ENCODE data around the gene RPS6KB1.

DNA sequence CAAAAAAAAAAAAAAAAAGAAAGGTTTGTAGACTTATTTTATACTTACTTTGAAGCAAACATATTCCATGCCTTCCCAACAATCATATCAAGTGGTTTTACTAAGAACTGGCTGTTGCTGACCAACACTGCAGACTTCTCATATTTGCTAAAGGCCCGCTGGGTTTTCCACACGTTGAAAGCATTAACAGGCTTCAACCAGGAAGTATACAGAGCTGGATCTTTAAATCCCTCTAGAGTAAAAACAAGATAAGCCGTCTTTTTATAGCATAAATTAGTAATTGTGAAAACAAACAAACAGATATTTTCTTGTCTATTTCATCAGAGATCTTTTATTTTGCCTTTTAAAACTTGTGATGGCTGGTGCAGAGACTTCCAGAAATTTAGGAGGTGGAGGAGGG, 29.3 kb upstream of the RPS6KB1 start:
- TF ChIP-seq, protein P1, sequence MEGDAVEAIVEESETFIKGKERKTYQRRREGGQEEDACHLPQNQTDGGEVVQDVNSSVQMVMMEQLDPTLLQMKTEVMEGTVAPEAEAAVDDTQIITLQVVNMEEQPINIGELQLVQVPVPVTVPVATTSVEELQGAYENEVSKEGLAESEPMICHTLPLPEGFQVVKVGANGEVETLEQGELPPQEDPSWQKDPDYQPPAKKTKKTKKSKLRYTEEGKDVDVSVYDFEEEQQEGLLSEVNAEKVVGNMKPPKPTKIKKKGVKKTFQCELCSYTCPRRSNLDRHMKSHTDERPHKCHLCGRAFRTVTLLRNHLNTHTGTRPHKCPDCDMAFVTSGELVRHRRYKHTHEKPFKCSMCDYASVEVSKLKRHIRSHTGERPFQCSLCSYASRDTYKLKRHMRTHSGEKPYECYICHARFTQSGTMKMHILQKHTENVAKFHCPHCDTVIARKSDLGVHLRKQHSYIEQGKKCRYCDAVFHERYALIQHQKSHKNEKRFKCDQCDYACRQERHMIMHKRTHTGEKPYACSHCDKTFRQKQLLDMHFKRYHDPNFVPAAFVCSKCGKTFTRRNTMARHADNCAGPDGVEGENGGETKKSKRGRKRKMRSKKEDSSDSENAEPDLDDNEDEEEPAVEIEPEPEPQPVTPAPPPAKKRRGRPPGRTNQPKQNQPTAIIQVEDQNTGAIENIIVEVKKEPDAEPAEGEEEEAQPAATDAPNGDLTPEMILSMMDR (IDR thresholded peaks at IDR 0.05) = no peak
- TF ChIP-seq POLR2A (IDR thresholded peaks at IDR 0.05) = no peak
